Activated CD4-positive, alpha-beta T cell treated with anti-CD3 and anti-CD28 coated beads, Interleukin-2, amount 10 ng/mL, durations not matched to agents 24 days and 14 days (primary cell): ENCODE measurements around the gene SOAT2. TPM values are rescaled to one million over a fixed set of nuclear protein-coding genes. Genes with fewer than 3 reads are reported as not detected.

Experiments used
- DNase-seq: peaks from one replicate; pipeline ENCODE4 v3.0.0; 2022
- H3K27ac Mint-ChIP-seq: one replicate; pipeline ENCODE4 v1.8.0; 2022; ENCODE audit warnings: mild to moderate bottlenecking, mixed read lengths
- H3K27me3 Mint-ChIP-seq: one replicate; pipeline ENCODE4 v1.8.0; 2022; ENCODE audit warnings: mixed read lengths
- H3K36me3 Mint-ChIP-seq: one replicate; pipeline ENCODE4 v1.8.0; 2022; ENCODE audit warnings: low read depth, mild to moderate bottlenecking, mixed read lengths
- H3K4me1 Mint-ChIP-seq: one replicate; pipeline ENCODE4 v1.8.0; 2021; ENCODE audit warnings: mixed read lengths
- H3K4me3 Mint-ChIP-seq: one replicate; pipeline ENCODE4 v1.8.0; 2022; ENCODE audit warnings: mild to moderate bottlenecking, moderate library complexity, mixed read lengths
- H3K9me3 Mint-ChIP-seq: one replicate; pipeline ENCODE4 v1.8.0; 2021; ENCODE audit warnings: mixed read lengths
- intact Hi-C: fragments of 100-400 bp; cut with micrococcal nuclease; formaldehyde crosslinking; loops from one replicate; pipeline ENCODE4 v1.15.1; 2023
- total RNA-seq: library from RNA; stranded (reverse); gene quantifications from 2 replicates; pipeline ENCODE4 v1.2.3, GENCODE V29; 2022

The SOAT2 gene, protein sequence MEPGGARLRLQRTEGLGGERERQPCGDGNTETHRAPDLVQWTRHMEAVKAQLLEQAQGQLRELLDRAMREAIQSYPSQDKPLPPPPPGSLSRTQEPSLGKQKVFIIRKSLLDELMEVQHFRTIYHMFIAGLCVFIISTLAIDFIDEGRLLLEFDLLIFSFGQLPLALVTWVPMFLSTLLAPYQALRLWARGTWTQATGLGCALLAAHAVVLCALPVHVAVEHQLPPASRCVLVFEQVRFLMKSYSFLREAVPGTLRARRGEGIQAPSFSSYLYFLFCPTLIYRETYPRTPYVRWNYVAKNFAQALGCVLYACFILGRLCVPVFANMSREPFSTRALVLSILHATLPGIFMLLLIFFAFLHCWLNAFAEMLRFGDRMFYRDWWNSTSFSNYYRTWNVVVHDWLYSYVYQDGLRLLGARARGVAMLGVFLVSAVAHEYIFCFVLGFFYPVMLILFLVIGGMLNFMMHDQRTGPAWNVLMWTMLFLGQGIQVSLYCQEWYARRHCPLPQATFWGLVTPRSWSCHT
- not detected in 2 replicates for total RNA-seq

GRCh38 chr12:53102883-53103807, at the start of gene SOAT2:
Gene SOAT2, plus strand, starts transcription at chr12:53103486. Its CDS starts 92 bp downstream, at chr12:53103578.
- H3K36me3 Mint-ChIP-seq = no peaks in the 10 kb centered on the region
- peak; percentile 73 for DNase-seq
- H3K4me3 Mint-ChIP-seq = peak within 1 kb of the TSS; percentile 7
- H3K9me3 Mint-ChIP-seq = no peaks in the 10 kb centered on the region
- H3K27me3 Mint-ChIP-seq = peaks cover 7% of the 10 kb centered on the region
- peaks cover 30% of the 10 kb centered on the region for H3K4me1 Mint-ChIP-seq
- intact Hi-C loops = no loop called here
- H3K27ac Mint-ChIP-seq = peak within 1 kb of the TSS; percentile 48

- DNase-seq = peak; percentile 97
- H3K36me3 Mint-ChIP-seq = no peaks in the 10 kb centered on the region
- H3K27me3 Mint-ChIP-seq = peaks cover 4% of the 10 kb centered on the region
- intact Hi-C loops = loop anchor here (2.0 to 5.0 kb wide), 2 partner anchors 25 to 43 kb away; partner anchors contain the start of genes IGFBP6 and SPRYD3
- H3K27ac Mint-ChIP-seq = peak overlapping the region; percentile 93
- H3K4me3 Mint-ChIP-seq = peak overlapping the region; percentile 98
- H3K4me1 Mint-ChIP-seq = peaks cover 13% of the 10 kb centered on the region
- no peaks in the 10 kb centered on the region for H3K9me3 Mint-ChIP-seq
Measured at GRCh38 chr12:53054112-53054878, 49.0 kb upstream of the SOAT2 start.

DNA sequence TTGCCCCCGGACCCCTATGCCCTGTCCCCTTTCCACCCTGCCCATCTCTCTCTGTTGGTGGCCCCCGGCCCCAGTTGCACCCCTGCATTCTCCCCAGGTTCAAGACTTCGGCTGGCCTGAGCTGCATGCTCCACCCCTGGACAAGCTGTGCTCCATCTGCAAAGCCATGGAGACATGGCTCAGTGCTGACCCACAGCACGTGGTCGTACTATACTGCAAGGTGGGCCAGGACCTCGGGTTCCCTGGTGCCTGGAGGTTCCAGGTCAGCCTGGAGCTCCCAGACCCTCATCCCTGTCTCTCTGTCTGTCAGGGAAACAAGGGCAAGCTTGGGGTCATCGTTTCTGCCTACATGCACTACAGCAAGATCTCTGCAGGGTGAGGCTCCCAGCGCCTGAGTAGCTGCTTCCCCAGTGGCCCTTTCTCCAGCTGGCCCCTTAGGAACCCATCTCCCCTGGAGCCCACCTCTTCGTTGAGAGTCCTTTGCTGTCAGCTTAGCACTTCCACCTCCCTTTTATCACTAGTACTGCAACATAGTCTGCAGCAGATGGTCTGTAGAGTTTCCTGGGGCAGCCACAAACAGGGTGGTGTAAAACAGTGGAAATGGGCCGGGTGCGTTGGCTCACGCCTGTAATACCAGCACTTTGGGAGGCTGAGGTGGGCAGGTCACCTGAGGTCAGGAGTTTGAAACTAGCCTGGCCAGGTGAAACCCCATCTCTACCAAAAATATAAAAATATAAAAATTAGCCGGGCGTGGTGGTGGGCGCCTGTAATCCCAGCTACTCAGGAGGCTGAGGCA, 47.6 kb upstream of the SOAT2 start:
- H3K36me3 Mint-ChIP-seq = no peaks in the 10 kb centered on the region
- H3K27ac Mint-ChIP-seq = no peak overlapping the region
- H3K4me1 Mint-ChIP-seq = peaks cover 10% of the 10 kb centered on the region
- H3K4me3 Mint-ChIP-seq = peak overlapping the region; percentile 49
- H3K9me3 Mint-ChIP-seq = no peaks in the 10 kb centered on the region
- intact Hi-C loops = loop anchor here (2.0 kb wide), 1 partner anchor 23 kb away; the partner anchor contains the start of gene SPRYD3
- no peak for DNase-seq
- peaks cover 4% of the 10 kb centered on the region for H3K27me3 Mint-ChIP-seq

GRCh38 chr12:53056296-53056695, 47.0 kb upstream of the SOAT2 start:
- intact Hi-C loops = no loop called here
- H3K36me3 Mint-ChIP-seq = no peaks in the 10 kb centered on the region
- H3K9me3 Mint-ChIP-seq = no peaks in the 10 kb centered on the region

DNA sequence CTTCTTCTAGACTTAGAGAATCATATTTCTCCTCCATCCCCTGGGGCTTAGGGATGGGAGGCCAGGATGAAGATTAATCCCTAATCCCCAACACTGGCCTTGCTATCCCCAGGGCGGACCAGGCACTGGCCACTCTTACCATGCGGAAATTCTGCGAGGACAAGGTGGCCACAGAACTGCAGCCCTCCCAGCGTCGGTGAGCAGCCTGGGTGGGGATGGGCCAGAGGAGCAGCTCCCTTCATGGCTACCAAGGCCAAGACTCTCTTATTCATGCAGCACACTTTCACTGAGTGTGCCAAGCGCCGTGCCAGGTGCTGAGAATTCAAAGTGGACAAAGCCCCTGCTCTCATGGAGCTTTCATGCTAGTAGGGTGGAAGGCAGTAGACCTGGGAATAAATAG, 46.4 kb upstream of the SOAT2 start:
- intact Hi-C loops = no loop called here
- no peak overlapping the region for H3K27ac Mint-ChIP-seq
- DNase-seq = no peak
- peaks cover 4% of the 10 kb centered on the region for H3K27me3 Mint-ChIP-seq
- peaks cover 10% of the 10 kb centered on the region for H3K4me1 Mint-ChIP-seq
- H3K36me3 Mint-ChIP-seq = no peaks in the 10 kb centered on the region
- no peak overlapping the region for H3K4me3 Mint-ChIP-seq
- no peaks in the 10 kb centered on the region for H3K9me3 Mint-ChIP-seq

More at GRCh38 chr12:53056296-53056695, 47.0 kb upstream of the SOAT2 start:
- no peak overlapping the region for H3K27ac Mint-ChIP-seq
- DNase-seq = no peak
- H3K27me3 Mint-ChIP-seq = peaks cover 4% of the 10 kb centered on the region
- H3K4me3 Mint-ChIP-seq = no peak overlapping the region
- peaks cover 10% of the 10 kb centered on the region for H3K4me1 Mint-ChIP-seq

GRCh38 chr12:53057816-53058500, 45.3 kb upstream of the SOAT2 start:
- no peak for DNase-seq
- Mint-ChIP-seq H3K9me3 (no peaks in the 10 kb centered on the region), H3K4me3 (no peak overlapping the region), H3K27me3 (peaks cover 4% of the 10 kb centered on the region), H3K4me1 (peaks cover 10% of the 10 kb centered on the region), H3K36me3 (no peaks in the 10 kb centered on the region), H3K27ac (no peak overlapping the region)
- intact Hi-C loops = no loop called here

- DNase-seq = no peak
- Mint-ChIP-seq H3K27me3 (peaks cover 4% of the 10 kb centered on the region), H3K4me1 (peaks cover 6% of the 10 kb centered on the region), H3K36me3 (no peaks in the 10 kb centered on the region), H3K9me3 (no peaks in the 10 kb centered on the region), H3K4me3 (no peak overlapping the region), H3K27ac (no peak overlapping the region)
- intact Hi-C loops = no loop called here
Measured at GRCh38 chr12:53058674-53059433, 44.4 kb upstream of the SOAT2 start.

DNA sequence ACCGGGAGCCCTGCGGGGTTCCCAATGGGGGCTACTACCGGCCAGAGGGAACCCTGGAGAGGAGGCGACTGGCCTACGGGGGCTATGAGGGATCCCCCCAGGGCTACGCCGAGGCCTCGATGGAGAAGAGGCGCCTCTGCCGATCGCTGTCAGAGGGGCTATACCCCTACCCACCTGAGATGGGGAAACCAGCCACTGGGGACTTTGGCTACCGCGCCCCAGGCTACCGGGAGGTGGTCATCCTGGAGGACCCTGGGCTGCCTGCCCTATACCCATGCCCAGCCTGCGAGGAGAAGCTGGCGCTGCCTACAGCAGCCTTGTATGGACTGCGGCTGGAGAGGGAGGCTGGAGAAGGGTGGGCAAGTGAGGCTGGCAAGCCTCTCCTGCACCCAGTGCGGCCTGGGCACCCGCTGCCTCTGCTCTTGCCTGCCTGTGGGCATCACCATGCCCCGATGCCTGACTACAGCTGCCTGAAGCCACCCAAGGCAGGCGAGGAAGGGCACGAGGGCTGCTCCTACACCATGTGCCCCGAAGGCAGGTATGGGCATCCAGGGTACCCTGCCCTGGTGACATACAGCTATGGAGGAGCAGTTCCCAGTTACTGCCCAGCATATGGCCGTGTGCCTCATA, 43.7 kb upstream of the SOAT2 start:
- Mint-ChIP-seq H3K36me3 (peaks cover 4% of the 10 kb centered on the region), H3K4me3 (no peak overlapping the region), H3K9me3 (no peaks in the 10 kb centered on the region), H3K4me1 (peaks cover 2% of the 10 kb centered on the region), H3K27me3 (peaks cover 4% of the 10 kb centered on the region), H3K27ac (no peak overlapping the region)
- DNase-seq = no peak
- intact Hi-C loops = no loop called here

DNA sequence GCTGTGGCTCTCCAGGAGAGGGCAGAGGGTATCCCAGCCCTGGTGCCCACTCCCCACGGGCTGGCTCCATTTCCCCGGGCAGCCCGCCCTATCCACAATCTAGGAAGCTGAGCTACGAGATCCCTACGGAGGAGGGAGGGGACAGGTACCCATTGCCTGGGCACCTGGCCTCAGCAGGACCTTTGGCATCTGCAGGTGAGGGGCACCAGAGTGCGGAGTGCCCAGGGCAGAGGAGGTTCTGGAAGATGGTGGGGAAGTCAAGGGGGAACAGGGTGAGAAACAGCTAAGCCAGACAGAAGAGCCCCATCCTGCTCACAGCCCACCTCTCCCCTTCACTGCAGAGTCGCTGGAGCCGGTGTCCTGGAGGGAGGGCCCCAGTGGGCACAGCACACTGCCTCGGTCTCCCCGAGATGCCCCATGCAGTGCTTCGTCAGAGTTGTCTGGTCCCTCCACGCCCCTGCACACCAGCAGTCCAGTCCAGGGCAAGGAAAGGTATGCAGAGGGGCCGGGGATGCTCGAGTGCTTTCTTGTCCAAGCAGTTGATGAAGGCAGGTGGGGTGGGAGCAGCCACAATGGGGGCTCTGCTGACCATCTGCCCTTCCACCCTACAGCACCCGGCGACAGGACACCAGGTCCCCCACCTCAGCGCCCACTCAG, 43.1 kb upstream of the SOAT2 start:
- Mint-ChIP-seq H3K4me1 (peaks cover 2% of the 10 kb centered on the region), H3K27ac (no peak overlapping the region)
- no peak for DNase-seq

GRCh38 chr12:53060721-53061276, 42.5 kb upstream of the SOAT2 start:
- peaks cover 2% of the 10 kb centered on the region for H3K27me3 Mint-ChIP-seq
- H3K4me3 Mint-ChIP-seq = no peak overlapping the region
- no peaks in the 10 kb centered on the region for H3K9me3 Mint-ChIP-seq
- intact Hi-C loops = no loop called here
- no peak for DNase-seq
- no peak overlapping the region for H3K27ac Mint-ChIP-seq
- peaks cover under 1% of the 10 kb centered on the region for H3K4me1 Mint-ChIP-seq
- H3K36me3 Mint-ChIP-seq = peaks cover 12% of the 10 kb centered on the region

More for the DNA sequence above, 43.1 kb upstream of the SOAT2 start:
- no peaks in the 10 kb centered on the region for H3K9me3 Mint-ChIP-seq
- H3K36me3 Mint-ChIP-seq = peaks cover 11% of the 10 kb centered on the region
- H3K27me3 Mint-ChIP-seq = peaks cover 4% of the 10 kb centered on the region
- H3K4me3 Mint-ChIP-seq = no peak overlapping the region
- intact Hi-C loops = no loop called here
